Heart left ventricle (tissue), 16 donors: ENCODE results near the gene DAPL1. TPM values are rescaled to one million over a fixed set of nuclear protein-coding genes. Genes with fewer than 3 reads are reported as not detected.

Experiments used
- ATAC-seq, 4 donors: fragments of 200-7000 bp; cut with Tn5 transposase; one replicate each; pipeline ENCODE4 v1.9.1; 2020 to 2022; ENCODE audit warnings: moderate library complexity in 4 of 4, mild to moderate bottlenecking in 3 of 4, moderate number of reproducible peaks in 1 of 4
- DNase-seq, 5 donors: peaks; one replicate each; pipeline ENCODE4 v3.0.0-alpha.2; 2020
- H3K27ac ChIP-seq, 12 donors: fragments of 200-600 bp; sonication (generic) in 4 of 12; one replicate each; pipeline versions ENCODE4 v1.5.0 to v1.8.0; 2016 to 2022; ENCODE audit warnings: mild to moderate bottlenecking in 2 of 12
- H3K27me3 ChIP-seq, 9 donors: fragments of 200-600 bp; sonication (generic) in 2 of 9; one replicate each; pipeline versions ENCODE4 v1.5.1 to v1.8.0; 2016 to 2022; ENCODE audit warnings: mild to moderate bottlenecking in 3 of 9
- H3K36me3 ChIP-seq, 9 donors: fragments of 200-600 bp; sonication (generic) in 2 of 9; one replicate each; pipeline versions ENCODE4 v1.5.0 to v1.8.0; 2018 to 2022; ENCODE audit warnings: mild to moderate bottlenecking in 2 of 9
- H3K4me1 ChIP-seq, 12 donors: fragments of 200-600 bp; sonication (generic) in 4 of 12; one replicate each; pipeline versions ENCODE4 v1.5.0 to v1.8.0; 2016 to 2022; ENCODE audit warnings: mild to moderate bottlenecking in 3 of 12
- H3K4me3 ChIP-seq, 12 donors: fragments of 200-600 bp; sonication (generic) in 4 of 12; one replicate each; pipeline versions ENCODE4 v1.5.0 to v1.8.0; 2017 to 2022; ENCODE audit warnings: mild to moderate bottlenecking in 9 of 12, moderate library complexity in 4 of 12
- H3K9me3 ChIP-seq, 12 donors: fragments of 200-600 bp; sonication (generic) in 4 of 12; one replicate each; pipeline versions ENCODE4 v1.5.0 to v1.8.0; 2016 to 2022; ENCODE audit warnings: mild to moderate bottlenecking in 1 of 12
- POLR2A ChIP-seq, 2 donors: fragments of 450-650 bp; IDR thresholded peaks; one replicate each; pipeline ENCODE4 v1.6.1; 2017; ENCODE audit warnings: antibody characterized with exemption in 2 of 2, mild to moderate bottlenecking in 2 of 2, moderate library complexity in 2 of 2
- WGBS, 4 donors: extraction: QIAGEN DNeasy Blood & Tissue Kit in 2 of 4; methylation state at CpG; one replicate each; pipeline versions ENCODE4 v1.1.5 to v1.1.7; 2013 to 2018; 5-methylcytosine and 5-hydroxymethylcytosine counted together
- intact Hi-C, 10 donors: fragments of 100-400 bp; cut with DNase I; formaldehyde crosslinking; loops; one replicate each; pipeline versions ENCODE4 v1.11.1 to v1.14.2; 2022
- polyA plus RNA-seq, 2 donors: library from polyadenylated mRNA; stranded (reverse); fragments of 200-250 nt; gene quantifications; one replicate each; pipeline ENCODE4 v1.2.3, GENCODE V29; 2013
- total RNA-seq, 9 donors: library from RNA; depleted of rRNA in 2 of 9; stranded (reverse); fragments of >200 nt in 2 of 9; fragmentation: NEBNext Ultra II Directional in 3 of 9; extraction: Animal tissue kit (Norgen Biotek cat#: 25700) in 3 of 9; gene quantifications; one replicate each; pipeline versions ENCODE4 v1.1.0 to v1.2.4, GENCODE V29; 2016 to 2023
- TF ChIP-seq, protein P1 (sequence below), 12 donors: fragments of 200-600 bp; sonication (generic) in 4 of 12; IDR thresholded peaks; one replicate each; pipeline versions ENCODE4 v1.5.0 to v1.8.0; 2018 to 2022; ENCODE audit warnings: antibody characterized with exemption in 12 of 12, mild to moderate bottlenecking in 5 of 12
- donor health status: ischemic (EF 13 %, LVEDD 7.1; RV severe dilation, severe dysfunction).
- donor health status: healthy with polysubstance abuse.
- donor health status: DM: no; HTN: yes; CAD: no.
- donor health status: DM: no; HTN: no; CAD: no.
- donor health status: ischemic (EF 25% LVEDD 6.9; RV normal size, moderate dysfunction).
- donor health status: ischemic (EF 25% LVEDD 5.7; RV mildly dilated, moderate dysfunction).
- donor health status: healthy.
- donor health status: DM: yes; HTN: yes; CAD: no.
- donor health status: ischemic (EF 35%, LVEDD 5.7; RV mildly dilated, moderate dysfunction).
- donor health status: nonischemic (EF 11% LVEDD 7.7; RV severe dilation, severe dysfunction).
- donor health status: DM: yes; HTN: yes; CAD: no.
- donor health status: PGD.
- donor health status: ischemic (EF 29% LVEDD 5.4; RV normal size, mild dysfunction).
- donor health status: nonischemic (EF 23%, LVEDD 6.1; RV moderate dilation, normal function).

Gene DAPL1
- total and polyA plus RNA-seq, 11 donors = 1.3 TPM; not detected in 10

DNA sequence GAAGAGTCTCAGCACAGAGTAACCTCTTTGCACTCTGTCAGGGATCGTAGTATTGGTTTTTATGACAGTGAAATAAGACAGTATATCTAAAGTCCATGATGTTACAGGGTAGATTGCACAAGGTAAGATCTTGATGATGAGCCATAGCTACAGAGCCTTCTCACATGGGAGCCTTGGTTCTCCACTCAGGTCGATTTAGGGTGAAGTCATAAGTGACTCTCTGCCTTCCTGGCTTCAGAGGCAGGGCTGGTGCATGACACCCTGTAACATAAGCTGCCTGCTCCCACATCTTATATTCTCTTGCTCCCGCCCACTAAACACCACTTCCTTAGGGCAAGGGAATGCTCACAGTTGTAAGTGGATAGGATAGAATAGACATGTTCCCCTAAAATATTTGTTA lies 13.3 kb downstream of the DAPL1 start:
- ATAC-seq = no peak
- Histone ChIP-seq H3K4me1 (peaks cover 0 to 8% (median 0%) of the 10 kb centered on the region in 12 donors), H3K27ac (no peak overlapping the region), H3K27me3 (no peaks in the 10 kb centered on the region), H3K9me3 (no peaks in the 10 kb centered on the region), H3K4me3 (no peak overlapping the region), H3K36me3 (no peaks in the 10 kb centered on the region)
- no peak for DNase-seq
- 91 to 95% (median 94%) methylated on average over 3 of the region's 3 CpGs for WGBS, 4 donors
- TF ChIP-seq POLR2A (IDR thresholded peaks at IDR 0.05) = no peak
- TF ChIP-seq, protein P1, sequence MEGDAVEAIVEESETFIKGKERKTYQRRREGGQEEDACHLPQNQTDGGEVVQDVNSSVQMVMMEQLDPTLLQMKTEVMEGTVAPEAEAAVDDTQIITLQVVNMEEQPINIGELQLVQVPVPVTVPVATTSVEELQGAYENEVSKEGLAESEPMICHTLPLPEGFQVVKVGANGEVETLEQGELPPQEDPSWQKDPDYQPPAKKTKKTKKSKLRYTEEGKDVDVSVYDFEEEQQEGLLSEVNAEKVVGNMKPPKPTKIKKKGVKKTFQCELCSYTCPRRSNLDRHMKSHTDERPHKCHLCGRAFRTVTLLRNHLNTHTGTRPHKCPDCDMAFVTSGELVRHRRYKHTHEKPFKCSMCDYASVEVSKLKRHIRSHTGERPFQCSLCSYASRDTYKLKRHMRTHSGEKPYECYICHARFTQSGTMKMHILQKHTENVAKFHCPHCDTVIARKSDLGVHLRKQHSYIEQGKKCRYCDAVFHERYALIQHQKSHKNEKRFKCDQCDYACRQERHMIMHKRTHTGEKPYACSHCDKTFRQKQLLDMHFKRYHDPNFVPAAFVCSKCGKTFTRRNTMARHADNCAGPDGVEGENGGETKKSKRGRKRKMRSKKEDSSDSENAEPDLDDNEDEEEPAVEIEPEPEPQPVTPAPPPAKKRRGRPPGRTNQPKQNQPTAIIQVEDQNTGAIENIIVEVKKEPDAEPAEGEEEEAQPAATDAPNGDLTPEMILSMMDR (IDR thresholded peaks at IDR 0.05) = no peak
- intact Hi-C loops = no loop called here

DNA sequence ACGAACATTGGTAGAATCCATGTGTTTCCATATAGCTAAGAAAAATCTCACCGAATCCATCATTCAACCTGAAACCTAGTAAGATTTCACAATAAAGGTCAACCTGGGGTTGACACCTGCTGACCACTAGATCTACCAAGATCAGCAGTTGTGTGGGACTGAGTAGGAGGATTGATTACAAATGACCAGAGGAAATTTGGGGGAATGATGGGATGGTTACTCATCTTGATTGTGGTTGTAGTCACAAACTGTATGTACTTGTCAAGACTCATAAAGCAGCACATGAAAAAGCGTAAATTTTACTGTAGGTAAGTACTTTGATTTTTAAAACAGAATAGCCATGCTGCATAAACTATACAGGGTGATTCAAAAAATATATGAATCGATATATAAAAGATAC lies 14.7 kb downstream of the DAPL1 start:
- 69 to 74% (median 70%) methylated on average over 4 of the region's 4 CpGs for WGBS, 4 donors
- ATAC-seq = no peak
- Histone ChIP-seq H3K4me1 (peaks cover 0 to 8% (median 0%) of the 10 kb centered on the region in 12 donors), H3K4me3 (no peak overlapping the region), H3K27me3 (no peaks in the 10 kb centered on the region), H3K9me3 (no peaks in the 10 kb centered on the region), H3K27ac (no peak overlapping the region), H3K36me3 (no peaks in the 10 kb centered on the region)
- intact Hi-C loops = no loop called here
- DNase-seq = no peak
- TF ChIP-seq, protein P1 (IDR thresholded peaks at IDR 0.05) = no peak

DNA sequence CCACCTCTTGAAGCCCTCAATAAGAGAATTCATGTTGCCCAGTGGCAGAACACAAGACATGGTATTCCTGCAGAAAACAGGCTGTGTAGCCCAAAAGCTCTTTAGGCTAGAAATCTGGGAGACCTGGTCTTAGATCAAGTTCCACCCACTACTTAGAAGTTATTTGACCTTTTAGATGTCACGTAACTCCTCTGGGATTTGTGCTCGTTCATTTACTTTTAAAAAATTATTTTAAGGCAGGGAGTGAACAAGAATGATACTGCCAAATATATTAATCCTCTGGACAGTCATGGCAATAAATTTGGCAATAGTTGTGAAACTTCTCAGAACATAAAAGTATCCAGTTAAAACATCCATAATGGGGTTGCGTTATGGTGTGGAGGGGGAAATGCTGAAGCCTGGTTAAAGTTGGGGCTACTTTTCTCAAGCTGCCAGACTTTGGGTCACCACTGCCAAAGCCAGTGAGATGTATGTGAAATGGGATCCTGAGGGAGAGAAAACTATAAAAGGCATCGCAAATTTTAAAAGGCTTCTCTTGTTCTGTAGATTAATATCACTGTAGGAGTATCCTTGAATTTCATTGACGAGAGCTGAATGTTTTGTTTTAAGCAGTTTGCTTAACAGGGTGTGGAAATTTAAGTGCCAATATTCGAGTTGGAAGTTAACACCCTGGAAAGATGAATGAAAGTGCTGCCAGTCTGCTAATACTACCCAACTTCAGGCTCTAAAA lies 15.8 kb downstream of the DAPL1 start:
- Histone ChIP-seq H3K4me1 (peaks cover 0 to 8% (median 0%) of the 10 kb centered on the region in 12 donors), H3K4me3 (no peak overlapping the region), H3K9me3 (no peaks in the 10 kb centered on the region), H3K36me3 (no peaks in the 10 kb centered on the region), H3K27me3 (no peaks in the 10 kb centered on the region), H3K27ac (no peak overlapping the region)
- WGBS, 4 donors = 63 to 70% (median 69%) methylated on average over 6 of the region's 6 CpGs
- TF ChIP-seq POLR2A (IDR thresholded peaks at IDR 0.05) = no peak
- TF ChIP-seq, protein P1 (IDR thresholded peaks at IDR 0.05) = no peak
- ATAC-seq (no peak), DNase-seq (no peak)
- intact Hi-C loops = no loop called here

DNA sequence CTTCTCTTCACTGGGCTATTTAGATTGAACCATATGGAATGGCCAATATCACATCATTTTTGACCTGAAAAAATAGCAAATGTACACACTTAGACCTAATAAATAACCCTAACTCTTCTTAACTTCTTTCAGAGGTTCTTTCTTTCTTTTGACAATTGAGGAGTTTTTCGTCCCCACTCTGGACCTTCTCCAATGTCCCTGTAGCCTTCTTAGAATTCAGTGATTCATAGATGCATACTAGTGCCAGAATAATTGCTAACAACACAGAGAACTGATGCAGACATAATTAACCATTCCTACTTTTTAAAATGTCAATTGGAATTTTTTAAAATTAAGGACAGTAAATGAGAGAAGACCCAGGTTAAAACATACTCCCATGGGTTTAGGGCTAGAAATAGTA lies 20.0 kb downstream of the DAPL1 start:
- DNase-seq (no peak), ATAC-seq (no peak)
- H3K27ac ChIP-seq = no peak overlapping the region
- WGBS, 4 donors = 80 to 94% (median 84%) methylated on average over 1 of the region's 1 CpG
- H3K27me3 ChIP-seq = no peaks in the 10 kb centered on the region
- H3K4me1 ChIP-seq = peaks cover 0 to 9% (median 0%) of the 10 kb centered on the region in 12 donors
- H3K36me3 ChIP-seq = no peaks in the 10 kb centered on the region
- no peak for TF ChIP-seq POLR2A (IDR thresholded peaks at IDR 0.05)
- TF ChIP-seq, protein P1 (IDR thresholded peaks at IDR 0.05) = no peak
- intact Hi-C loops = no loop called here
- no peak overlapping the region for H3K4me3 ChIP-seq
- no peaks in the 10 kb centered on the region for H3K9me3 ChIP-seq
